ENCODE results near the gene CWC27.

Gene CWC27

DNA sequence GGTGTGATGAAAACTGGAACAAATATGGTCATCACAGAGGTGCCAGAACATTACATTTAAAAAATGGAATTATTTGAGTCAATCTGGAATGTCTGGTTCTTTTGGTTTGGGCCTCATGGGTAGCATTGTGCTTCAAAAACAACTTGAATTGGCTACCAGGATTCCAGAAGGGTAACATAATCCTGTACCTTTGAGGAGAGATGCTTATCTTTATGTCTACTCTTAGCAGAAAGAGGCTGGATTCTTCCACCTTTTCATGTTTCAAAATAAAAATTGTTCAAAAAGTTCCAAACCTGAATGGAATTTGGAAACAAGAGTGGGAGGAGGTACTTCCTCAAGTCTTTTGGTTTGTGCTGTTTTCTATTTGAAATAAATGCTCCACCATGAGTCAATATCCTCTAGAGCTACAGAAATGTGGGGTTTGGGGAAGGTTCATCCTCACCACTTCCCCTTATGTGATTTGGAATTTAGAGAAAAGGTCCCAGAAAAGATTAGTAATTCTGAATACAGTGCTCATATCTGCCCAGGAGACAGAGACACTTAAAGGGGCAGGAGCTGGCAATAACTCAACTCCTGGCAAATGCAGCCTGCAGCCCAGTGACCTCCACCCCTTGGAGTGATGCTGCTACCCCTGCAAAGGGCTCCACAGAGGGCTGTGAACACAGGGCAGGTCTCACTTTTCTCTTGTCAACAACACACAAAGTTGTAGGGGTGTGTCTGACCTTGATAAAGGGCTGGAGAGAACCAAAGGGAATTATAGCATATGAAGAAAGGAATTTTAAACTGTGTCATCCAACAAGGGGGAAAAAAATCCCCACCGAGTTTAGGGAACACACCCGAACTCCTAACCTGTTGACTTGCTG, 272.8 kb downstream of the CWC27 start:
- no peak for DNase-seq

DNA sequence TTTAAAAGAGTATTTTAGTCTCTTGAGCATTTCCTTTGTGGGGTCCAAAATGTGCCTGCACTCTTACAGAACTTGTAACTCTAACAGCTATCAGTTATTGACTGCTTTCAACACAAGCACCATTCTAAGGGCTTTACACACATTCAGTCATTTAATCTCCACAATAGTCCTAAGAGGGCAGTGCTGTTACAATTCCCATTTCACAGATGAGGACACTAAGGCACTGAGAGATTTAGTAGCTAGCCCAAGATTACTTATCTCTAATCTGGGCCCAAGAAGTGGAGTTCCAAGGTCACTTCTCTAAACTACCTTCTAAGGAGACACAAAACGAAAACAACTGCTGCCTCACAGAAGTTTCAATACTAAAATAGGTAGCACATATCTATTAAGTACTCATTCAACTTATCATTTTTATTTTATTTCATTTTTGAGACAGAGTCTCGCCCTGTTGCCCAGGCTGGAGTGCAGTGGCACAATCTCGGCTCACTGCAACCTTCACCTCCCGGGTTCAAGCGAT, 275.2 kb downstream of the CWC27 start:
- no peak for DNase-seq

DNA sequence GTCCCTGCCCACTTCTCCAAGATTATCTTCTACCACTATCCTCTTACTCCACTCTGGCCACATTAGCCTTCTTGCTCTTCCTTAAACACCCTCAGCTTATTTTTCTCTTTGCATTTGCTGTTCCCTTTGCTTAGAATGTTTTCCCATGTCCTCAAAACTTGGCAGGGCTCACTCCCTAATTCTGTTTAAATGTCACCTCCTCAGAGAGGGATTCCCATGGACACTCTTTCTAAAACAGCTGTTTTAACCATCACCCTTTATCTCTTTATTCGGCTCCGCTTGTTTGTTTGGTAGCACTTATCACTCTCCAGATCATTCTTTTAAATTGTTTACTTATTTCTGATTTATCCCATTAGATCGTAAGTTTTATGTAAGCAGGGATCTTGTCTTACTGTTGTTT, 278.5 kb downstream of the CWC27 start:
- DNase-seq: no peak

DNA sequence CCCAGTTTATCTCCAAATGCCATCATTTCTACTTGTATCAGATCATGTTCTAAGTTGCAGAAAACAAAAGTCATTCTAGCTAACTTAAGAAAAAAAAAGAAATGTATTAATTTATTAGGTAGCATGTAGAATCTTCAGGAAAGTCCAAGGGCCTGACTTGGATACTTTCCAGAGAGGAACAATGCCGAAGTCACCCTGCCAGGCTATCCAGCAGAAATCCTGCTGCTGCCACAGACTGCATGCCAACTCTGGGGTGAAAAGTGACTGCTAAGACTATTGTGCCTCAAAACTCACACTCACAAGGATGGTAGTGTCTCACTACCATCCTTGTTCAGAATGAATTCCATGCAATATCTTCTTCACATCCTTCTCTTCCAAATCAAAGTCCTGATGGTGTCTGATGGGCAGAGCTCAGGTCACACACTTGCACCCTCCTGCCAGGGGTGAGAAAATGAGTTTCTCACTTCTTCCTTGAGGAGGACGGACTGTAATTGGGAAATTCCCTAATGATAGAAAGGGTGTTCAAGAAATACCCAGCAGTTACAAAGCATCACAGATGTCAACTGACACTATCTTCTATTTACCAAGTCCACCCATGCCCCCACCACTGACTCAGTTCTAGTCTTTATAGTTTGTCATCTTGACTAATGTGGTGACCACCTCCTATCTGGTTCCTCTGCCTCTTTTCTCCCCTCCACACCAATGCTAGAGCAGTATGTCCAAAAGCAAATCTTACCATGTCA, 279.4 kb downstream of the CWC27 start:
- no peak for DNase-seq

DNA sequence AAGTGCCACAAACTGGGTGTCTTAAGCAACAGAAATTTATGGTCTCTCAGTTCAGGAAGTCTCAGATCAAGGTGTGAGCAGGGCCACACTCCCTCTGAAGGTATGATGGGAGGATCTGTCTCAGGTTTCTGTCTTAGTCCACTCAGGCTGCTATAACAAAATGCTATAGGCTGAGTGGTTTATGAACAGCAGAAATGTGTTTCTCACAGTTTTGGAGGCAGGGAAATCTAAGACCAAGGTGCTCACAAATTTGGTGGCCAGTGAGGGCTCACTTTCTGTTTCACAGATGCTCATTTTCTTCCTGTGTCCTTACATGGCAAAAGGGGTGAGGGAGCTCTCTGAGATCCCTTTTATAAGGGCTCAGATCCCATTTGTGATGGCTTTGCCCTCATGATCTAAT, 281.4 kb downstream of the CWC27 start:
- DNase-seq: no peak

DNA sequence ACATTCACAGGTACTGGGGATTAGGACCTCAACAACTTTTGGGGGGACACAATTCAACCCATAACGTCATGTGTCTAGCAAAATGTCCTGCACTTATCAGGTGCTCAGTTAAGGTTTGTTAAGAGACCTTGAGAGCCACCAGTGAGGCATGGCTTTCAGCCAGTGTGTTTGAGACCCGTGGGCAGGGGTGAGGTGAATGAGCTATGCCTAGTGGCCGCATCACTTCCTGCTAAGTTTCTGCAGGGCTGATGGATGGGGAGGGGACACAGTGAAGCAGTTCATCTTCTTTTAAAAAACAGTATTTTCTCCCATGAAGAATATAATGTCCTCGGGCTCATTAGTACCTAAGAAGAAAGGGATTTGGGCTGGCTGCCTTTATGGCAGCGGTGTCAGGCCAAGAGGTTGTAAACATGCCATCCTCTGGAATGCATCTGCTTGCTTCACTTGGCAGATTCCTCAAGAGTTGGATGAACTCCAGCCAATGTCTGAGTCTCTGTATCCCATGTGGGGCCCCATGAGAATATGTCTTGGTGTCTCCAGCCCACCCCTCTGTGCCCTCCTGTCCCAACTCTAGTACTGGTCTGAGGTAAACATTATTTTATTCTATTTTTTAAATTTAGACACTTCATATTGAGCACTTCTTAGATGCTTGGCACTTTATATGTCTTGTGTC, 282.2 kb downstream of the CWC27 start:
- no peak for DNase-seq

DNA sequence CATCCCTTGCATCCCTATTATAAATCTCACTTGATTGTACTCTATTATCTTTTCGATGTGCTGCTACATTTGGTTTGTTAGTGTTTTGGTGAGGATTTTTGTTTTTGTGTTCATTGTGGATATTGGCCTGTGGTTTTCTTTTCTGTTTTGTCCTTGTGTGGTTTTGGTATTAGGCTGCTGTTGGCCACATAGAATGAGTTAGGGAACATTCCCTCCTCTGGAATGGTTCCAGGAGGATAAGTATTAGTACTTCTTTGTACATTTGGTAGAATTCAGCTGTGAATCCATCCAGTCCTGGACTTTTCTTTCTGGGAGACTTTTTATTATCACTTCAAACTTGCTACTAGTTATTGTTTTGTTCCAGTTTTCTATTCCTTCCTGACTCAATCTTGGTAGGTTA, 287.2 kb downstream of the CWC27 start:
- no peak for DNase-seq

DNA sequence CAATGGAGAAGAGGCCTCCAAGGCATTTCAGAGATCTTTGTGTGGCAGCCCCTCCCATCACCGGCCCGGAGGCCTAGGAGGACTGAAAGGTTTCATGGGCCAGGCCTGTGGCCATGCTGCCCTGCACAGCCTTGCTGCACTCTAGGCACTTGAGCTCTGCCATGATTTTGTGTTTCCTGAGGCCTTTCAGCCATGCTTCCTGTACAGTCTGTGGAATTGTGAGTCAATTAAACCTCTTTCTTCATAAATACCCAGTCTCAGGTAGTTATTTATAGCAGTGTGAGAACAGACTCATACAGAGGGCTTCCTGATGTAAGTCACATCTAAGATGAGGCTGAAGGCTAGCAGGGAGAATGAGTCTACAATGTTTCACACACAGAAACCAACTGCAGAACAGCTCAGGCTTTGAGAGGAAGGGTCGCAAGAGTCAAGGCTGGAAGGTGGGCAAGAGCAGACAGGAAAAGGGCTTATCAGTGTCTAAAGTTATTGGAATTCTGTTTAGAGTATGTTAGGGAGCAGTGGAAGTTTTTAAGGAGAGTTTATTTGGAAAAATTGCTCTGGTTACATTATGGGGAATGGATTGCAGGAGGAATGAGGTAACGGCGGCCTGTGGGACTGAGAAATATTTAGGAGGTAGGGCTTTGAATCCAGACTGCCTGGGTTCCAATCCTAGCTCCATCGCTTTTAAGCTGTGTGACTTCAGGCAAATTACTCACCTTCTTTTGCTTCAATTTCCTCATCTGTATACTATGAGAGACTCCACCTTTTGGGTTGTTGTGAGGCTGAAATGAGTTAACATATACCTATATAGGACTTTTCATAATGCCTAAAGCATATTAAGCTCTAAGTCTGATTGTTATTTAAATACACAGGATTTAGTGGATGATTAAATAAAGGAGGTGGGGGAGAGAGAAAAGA, 291.2 kb downstream of the CWC27 start:
- no peak for DNase-seq

DNA sequence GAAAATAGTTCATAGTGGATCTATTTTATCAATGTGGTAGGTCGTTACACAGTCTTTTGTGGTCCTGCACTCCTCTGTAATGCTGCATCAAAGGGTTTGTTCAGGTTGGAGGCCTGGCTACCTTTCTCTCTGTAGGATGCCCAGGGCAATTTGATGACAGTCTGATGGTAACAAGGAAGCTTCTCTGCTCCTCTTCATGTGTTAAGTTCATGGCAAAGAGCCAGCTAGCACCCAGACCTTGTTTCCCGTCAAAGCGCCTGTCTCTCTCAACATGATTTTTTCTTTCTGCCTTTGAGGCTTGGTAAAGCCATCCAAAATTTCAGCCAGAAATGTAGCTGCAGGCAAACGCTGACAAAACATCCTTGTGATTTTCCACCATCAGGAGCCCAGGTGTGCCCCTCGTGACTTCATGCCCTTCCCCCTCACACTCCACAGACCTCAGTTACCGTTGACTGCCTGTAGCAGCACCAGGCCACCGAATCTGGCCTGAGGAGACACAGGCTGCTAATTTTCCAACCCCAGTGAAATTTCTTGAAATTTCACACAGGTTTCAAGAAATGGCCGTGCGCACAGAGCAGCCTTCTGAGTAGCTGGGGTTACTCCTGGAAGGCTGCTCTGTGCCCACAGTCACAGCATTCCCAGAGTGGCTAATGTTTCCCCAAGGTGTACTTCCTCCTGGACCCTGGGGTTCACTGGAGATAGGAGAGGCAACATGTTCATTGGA, 292.7 kb downstream of the CWC27 start:
- DNase-seq: no peak

DNA sequence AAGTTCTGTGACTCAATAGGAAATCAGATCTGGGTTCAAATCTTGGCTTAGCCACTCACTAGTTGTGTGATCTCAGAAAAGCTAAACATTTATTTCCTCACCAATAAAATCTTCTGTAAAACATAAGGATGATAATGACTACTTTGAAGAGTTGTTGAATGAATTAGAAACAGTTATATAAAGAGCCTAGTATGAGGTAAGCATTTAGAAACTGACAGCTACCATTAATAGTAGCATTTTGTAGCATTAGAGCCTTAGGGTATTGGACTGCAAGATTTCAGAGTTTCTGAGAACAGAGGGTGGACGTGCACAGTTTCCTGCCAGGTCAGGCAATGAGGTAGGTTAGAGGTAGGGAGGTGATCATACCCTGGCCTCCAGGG, 293.2 kb downstream of the CWC27 start:
- no peak for DNase-seq

DNA sequence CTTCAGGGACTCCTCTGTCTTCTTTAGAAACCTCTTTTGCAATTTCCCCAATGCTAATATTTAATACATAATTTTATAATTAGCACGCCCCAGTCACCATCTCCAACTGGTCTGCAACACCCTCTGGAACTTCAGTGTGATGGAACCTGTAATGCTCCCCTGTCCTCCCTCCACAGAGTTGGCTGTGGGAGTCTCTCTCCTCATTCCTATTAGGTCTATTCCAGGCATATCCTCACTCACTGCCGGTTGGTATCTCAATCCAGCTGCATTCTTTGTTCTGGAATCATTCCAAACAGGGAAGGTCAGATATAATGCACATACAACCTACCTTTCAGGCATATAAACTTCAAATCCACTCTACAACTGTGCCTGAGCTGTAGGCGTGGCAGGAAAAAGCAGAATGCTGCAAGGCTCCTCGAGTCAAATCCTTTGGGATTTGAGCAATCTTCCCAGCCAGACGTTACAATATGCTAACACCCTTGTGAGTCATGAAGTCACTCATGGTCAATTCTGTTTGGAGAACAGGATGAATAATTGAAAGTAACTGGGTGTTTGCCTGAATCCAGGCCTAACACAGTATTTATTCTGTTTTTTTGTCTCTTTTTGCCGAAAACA, 293.8 kb downstream of the CWC27 start:
- DNase-seq: no peak

DNA sequence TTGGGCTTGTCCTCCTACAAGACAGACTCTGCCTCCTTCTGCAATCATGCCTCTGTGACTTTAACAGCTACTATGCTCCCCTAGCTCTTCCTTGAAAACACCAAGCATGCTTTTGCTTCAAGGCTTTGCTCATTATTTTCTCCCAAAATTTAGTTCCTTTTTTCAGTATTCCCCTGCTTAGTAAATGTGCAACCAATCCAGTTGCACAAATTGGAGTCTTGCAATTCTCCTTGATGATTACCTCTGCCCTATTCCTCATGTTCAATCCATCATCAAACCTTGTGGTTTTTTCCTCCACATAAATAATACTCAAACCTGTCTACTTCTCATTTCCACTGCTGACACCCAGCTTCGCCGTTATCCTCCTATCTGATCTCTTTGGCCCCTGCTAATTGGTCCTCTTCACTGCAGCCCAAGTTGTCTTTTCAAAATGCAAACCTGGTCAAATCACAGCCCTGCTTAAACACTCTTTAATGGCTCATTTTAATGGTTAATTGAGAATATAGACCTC, 296.3 kb downstream of the CWC27 start:
- DNase-seq: no peak

DNA sequence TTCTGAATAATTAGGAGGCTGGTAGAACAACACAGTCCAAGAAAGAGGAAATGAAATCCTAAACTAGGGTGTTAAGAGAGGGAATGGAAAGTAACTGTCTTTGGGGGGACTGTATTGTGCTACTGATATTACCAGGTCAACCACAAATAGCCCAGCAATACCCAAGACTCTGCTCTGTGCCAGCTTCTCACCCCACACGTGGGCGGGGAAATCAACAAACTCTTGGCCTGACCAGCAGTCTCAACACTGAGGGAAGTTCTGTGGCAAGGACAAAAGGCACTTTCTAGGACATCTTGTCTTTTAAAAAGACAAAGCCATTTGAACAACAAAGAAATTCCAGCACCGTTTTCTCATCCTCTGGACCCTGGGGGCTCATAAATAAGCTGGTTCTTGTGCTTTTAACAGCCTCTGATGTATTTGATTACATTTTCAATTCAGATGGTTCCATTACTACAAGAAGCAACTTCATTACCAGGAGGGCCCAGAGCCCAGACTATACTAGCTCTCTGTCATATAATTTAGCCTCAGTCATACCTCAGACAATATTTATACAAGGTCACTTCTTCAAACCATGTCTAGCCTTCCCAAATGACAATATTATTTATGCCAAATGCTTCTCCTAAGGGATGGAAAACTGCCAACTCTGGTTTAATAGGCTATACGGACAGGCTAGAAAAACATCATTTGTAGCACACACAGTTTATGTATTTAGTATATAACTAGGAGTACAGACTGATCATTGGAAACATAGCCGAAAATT, 297.8 kb downstream of the CWC27 start:
- DNase-seq: peak; percentile 66

DNA sequence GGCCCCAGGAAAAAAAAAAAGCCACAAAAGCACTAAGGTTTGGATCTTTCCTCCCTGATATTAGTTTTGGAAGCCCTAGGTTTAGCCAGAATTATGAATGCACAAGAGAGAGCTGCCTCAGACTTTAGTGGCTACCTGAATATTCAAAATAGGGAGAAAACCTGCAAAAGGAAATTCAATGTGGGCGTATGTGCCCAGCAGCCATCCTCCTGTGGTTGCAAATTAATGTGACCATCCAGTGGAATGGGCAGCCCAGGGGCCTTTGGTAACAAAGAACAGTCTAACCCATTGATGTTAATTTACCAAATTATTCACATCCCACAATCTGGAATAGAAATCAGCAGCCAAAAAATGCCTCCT, 298.4 kb downstream of the CWC27 start:
- no peak for DNase-seq
